GM18498 (cell line): Measurements from ENCODE around the gene DNAJB5.
"Not testable (repeated sequence)": the region's sequence is repeated elsewhere in the genome, so short reads cannot be mapped to it uniquely, and the experiment has no call there.

Experiments
- ATAC-seq: cut with Tn5 transposase; IDR thresholded peaks from one replicate; pipeline ENCODE4 v1.9.1; 2021; ENCODE audit warnings: mild to moderate bottlenecking, moderate library complexity; ENCODE audit not compliant: unreplicated experiment

DNAJB5 gene

DNA sequence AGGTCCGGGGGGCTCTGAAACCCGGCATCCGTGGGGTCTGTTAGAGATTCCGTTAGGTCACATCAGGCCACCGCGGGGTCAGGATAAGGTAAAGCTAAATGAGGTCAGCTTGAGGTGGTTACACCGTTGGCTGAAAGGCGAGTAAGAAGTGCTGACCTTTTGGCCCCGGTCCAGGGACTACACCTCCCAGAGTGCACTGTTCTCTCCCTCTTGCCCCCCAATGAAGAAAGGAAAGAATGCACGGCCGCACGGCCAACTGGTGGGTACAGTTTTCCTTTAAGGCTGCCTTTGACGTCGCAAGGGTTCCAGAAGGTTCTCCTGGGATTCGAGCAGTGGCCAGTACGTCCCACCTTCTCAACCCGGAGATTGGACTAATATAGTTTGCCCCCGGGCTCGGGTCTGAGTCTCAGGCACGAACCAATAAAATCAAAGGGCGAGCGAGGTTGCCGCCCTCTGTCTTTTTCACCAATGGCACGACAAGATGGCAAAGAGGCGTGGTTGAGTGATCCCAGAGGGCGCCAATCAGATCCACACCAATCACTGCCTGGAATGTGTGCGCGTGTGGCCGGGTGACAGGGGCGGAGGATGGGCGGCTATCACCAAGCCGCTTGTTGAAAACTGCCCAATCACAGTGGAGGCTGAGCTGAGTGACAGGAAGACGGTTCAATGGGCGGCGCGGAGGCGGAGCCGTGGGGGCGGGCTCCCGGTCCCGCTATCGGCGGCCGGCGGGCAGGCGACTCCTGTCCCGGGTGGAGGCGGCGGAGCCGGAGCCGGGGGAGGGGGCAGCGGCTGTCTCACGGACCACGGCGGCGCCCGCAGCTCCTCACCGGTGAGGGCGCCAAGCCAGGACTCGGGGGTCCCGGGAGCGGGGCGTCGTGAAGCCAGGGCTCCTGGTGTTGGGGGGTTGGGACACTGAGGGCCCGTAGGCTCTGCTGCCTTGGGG, at the start of gene DNAJB5:
TSS of gene DNAJB5 (plus strand) at position 743 of the 943 bp plus-strand sequence. CDS start 886 bp downstream, outside the sequence.
- ATAC-seq, result peak; percentile 94

DNA sequence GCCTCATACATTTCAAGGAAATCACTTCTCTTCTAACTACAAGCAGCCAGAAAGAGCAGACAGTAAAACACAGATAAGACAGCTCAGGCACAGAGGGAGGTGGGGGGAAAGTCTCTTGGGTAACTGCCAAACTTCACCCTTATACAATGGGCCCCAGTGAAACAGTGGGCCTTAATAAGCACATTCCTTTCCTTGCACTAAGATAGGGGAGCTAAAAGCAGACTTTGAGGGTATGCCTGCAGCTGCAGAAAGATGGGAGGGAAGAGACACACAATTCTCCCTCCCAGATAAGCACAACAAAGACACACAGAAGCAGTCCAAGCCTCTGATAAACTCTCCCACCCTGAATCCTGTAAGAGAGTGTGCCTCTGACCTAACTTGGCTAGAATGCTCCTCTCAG, 49.6 kb upstream of the DNAJB5 start:
- not testable (repeated sequence) for ATAC-seq

DNA sequence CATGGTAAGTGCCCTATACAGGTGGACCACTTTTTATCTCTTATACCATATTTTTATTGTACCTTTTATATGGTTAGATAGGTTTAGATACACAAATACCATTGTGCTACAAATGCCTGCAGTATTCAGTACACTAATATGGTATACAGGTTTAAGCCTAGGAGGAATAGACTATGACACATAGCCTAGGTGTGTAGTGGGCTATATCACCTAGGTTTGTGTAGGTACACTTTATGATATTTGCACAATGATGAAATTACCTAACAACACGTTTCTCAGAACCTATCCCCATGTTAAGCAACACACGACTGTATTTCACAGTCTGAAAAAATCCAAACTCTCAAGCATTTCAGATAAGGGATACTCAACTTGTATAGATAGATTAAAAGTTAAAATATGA, 41.1 kb upstream of the DNAJB5 start:
- ATAC-seq, result no peak

DNA sequence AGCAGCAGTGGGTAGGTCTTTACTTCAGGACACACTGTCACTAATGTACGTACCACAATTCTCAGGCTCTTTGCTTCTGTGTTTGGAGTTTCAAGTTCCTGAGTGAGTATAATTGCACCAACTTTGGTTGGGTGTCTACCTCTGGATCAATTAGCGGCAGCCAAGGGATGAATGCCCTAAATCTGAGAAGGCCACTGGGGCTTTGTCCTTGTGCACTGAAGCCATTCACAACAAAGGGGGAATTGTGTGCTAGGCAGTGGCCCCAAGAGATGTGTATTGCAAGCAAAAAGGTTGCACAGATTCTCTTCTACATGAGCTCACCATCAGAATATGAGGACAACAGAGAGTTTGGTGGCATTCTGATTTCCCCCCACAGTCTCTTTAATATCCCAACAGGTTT, 35.3 kb upstream of the DNAJB5 start:
- ATAC-seq, result no peak

DNA sequence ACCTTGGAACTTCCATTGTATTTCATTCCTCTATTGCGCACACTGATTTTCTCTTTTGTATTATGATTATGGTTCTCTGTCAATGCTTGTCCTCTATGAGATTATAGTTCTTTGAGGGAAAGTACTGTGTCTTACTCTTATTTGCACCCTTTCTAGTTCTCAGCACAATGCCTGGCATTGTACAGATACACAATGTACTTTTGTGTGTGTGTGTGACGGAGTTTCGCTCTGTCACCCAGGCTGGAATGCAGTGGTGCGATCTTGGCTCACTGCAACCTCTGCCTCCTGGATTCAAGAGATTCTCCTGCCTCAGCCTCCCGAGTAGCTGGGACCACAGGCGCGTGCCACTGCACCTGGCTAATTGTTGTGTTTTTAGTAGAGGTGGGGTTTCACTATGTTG, 33.5 kb upstream of the DNAJB5 start:
- ATAC-seq, result not testable (repeated sequence)

DNA sequence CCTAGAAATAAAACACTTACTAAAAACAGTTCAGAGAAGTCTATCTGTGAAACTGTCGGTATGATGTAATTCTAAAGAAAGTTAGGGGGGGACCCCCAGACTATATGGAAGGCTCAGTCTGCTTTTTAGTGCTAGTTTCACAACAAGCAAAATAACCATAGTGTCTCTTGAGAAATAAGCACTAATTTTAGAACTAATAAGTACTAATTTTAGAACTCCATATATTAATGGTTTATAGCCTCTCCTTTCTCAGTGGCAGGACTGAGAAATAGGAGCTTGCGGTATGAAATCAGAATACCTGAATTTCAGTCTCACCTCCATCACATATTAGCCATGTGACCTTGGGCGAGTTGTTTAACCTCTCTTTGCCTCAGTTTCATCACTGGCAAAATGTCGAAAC, 32.9 kb upstream of the DNAJB5 start:
- no peak for ATAC-seq

DNA sequence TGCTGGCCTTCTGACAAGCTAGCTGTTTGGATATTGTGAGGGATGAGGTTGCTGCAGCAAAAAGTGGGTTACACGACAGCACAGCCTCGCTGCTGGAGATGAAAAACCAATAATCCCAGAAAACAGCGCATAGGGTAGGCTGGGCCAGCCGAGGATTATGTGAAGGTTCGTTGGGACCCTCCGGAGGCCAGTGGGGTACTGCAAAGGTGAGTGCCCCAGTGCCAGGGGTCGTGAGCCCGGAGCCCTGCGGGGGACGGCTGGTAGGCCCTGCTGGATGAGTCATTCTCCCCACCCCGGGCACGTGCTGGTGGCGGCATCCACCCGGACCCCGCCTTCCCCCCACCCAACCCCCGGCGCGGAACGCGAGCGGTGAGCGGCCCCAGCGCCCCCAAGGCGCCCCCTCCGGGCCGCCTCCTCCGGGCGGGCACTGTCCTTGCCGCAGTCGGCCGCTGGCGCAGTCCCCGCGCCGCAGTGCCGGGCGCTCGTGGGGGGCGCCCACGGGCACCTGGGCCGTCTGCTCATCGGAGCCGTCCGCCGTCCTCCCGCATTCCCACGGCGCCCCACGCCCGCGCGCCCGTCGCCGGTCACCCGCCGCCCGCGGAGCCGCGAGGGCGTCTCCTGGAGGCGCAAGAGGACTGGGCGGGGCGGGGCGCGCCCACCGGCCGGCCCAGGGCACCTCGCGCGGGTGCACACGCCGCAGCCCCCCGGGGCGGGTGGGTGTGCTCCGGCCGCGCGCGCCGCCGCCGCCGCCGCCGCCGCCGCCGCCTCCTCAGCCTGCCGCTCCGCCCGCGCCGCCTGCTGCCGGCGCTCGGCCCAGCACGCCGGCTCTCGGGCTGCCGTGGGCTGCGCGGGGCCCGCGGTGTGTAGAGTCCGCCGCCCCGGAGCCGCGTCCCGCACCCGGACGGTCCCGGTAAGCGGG, 31.8 kb upstream of the DNAJB5 start, which contains the start of gene PHF24:
TSS of gene PHF24 (plus strand) at position 794 of the 919 bp plus-strand sequence. CDS start 13,014 bp downstream, outside the sequence.
- ATAC-seq, result peak; percentile 50

DNA sequence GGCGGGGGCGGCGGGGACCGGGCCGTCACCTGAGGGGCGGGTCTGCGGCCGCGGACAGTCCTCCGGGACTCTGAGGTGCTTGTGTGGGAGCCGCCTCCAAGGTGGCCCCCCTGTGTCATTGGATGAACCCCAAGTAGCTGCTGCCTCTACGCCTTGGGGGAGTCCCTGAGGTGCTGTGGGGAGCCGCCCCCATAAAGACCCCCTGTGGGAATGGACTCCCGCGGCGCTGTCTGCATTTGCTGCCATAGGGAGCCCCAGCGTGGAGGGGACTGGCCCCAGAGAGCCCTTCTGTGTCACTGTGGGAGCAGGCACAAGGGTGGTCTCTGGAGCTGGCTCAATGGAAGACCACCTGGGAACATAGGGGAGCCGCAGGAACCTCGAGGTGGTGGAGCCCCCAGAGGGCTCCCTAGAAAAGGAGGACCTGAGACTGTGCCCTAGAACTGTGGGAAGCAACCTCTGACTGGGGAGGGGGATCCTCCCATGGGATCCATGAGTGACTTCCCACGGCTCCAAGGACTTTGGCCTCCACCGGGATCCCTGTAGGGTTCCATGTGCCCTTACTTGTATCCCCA, 31.0 kb upstream of the DNAJB5 start:
- peak; percentile 23 for ATAC-seq

DNA sequence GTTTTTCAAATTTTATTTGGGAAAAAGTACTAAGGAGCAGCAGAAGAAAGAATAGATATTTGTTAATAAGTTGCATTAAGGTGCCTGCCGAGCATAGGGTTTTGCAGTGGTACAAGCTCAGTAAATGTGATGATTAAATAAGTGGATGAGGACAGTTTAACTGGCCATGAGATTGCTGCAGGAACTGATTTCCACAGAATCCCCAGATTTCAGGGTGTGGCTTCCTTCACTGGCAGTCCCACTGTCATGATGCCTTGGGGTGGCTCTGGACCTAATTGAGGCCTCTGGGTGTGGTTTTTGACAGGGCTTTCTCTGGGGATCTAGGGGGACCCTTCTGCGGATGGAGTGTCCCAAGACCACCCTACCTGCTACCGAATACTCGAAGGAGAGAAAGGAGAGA, 30.1 kb upstream of the DNAJB5 start:
- no peak for ATAC-seq

DNA sequence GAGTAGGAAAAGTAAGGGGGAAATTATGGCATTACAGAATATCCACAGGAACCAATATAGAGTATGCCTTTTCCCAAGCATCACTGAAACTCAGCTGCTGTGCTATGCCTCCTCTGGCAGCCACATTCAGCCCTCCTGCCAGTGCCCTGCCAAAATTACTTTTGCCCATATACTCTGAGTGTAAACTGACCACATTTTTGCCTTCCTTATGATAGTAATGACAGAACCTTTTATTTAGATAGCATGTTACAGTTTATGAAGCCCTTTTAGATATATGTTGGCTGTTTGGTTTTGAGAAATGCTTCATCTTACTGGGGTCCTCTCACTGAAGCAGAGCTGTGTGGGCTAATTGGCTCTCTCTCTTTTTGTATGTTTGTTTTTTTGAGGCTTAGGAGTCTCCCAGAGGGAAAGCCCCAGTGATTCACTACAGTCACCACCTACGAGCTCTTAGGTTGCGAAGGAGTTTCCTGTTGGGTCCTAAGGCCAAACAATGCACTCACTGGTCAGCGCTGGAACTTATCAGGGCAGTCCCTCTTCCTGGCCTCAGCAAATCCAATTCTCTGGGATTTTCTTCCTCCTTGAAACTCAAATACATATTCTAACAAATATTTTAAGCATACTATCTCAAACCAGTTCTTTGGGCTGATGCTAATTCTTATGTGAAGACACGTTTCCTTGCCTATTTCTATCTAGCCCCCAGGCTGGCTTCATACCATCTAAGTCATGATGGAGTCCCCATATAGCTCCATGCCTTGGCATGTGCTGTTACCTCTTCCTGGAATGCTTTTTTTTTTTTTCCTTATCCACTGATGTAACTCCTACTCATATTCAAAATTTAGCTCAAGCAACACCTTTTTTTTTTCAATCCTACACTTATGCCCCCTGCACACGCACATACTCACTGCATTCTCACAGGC, 27.7 kb upstream of the DNAJB5 start:
- no peak for ATAC-seq

DNA sequence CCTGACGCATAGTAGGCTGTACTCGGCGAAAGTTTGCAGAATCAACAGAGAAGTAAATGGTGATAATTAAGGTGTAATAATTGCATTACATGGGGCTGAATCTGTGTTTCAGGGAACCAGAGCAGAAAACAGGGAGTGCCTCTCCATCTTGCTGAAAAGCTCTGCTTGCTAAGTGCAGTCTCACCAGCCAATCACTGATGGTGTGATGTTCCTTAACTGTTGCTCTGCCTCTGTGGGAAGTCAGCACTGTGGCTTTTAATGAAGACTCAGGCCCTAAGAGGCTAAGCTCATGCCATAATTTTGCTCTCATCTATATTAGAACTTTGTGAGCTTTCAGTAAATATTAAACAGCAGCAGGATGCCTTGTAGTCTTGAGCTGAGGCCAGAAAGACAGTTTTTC, 27.0 kb upstream of the DNAJB5 start:
- no peak for ATAC-seq

DNA sequence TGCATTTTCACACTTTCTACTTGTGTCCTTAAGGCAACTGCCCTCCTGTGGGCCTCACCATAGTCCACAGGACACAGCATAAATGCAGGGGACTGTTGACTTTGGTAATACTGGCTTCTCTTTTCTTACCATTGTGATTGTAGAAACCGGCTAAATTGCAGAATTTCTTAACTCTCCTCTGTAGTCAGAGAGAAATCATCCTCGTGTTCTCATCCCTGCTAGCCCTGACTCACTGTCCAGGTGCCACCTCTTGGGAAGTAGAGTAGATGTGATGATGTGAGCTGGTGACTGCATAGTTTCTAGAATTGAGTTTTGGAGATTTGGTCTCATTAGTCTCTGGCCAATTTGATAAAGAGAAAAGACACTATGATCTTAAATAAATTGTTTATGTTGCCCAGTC, 26.0 kb upstream of the DNAJB5 start:
- ATAC-seq, result no peak

DNA sequence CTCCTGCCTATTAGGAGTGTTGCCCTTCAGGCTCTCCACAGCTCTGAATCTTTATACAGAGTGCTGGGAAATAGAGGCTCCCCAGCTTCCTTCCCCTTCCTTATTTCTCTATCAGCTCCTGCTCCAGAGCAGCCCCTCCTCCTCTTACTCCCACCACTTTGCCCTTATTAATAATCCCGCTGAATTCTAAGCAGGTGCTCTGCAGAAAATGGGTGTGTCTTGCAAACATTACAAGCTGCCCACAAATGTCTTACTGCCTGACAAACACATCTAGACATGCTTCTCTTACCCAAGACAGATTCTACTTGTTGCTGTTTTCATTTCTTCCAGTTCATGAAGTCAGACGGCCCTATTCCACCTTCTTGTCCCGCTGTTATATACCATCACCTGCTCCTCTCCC, 25.1 kb upstream of the DNAJB5 start:
- ATAC-seq, result no peak

DNA sequence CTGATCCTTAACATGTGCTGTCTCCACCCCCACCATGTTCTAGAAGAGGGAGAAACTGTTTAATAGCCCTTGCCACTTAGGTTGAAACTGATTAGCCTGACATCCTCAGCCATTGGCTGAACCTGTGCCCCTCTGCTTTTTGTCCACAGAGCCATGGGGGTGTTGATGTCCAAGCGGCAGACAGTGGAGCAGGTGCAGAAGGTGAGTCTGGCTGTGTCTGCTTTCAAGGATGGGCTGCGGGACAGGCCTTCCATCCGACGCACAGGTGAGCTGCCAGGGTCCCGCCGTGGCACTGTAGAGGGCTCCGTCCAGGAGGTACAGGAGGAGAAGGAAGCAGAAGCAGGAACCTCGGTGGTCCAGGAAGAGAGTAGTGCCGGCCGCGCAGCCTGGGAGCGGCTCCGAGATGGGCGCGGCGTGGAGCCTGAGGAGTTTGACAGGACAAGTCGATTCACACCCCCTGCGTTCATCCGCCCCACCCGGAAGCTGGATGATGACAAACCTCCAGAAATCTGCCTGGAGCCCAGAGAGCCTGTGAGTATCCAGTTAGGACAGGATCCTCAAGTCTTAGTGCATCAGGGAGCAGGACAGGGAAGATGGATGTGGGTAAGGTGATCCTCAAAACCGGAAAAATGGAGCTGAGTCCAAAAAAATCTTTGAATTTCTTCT, 18.3 kb upstream of the DNAJB5 start:
- no peak for ATAC-seq

DNA sequence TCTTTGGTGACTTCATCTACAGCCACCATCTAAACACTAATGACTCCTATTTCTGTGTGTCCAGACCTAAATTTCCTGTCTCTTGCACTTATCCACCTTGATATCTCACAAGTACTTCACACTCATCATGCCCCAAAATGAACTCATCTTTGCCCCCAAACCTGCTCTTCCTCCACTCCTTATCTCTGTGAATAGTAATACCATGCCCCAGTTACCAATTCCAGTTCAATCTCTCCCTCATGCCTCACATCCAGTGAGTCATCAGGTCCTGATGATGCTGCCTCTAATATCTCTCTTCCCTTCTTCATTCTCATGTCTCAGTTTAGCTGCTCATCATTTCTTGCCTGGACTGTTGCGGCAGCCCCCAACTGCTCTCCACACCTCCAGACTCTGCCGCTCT, 14.9 kb upstream of the DNAJB5 start:
- ATAC-seq, result no peak

DNA sequence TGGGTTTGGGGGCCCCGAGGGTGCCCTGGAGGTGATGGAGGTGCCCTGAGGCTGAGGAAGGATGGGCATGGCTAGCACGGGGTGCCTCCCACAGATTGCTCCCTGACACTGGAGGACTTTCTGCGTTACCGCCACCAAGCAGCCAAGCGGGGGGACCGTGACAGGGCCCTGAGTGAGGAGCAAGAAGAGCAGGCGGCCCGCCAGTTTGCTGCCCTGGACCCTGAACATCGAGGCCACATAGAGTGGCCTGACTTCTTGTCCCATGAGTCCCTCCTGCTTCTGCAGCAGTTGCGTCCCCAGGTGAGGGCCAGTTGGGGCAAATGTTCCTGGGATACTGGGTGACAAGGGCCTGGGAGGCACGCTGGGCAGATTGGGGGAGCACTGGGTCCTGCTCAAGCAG, 13.1 kb upstream of the DNAJB5 start:
- no peak for ATAC-seq

DNA sequence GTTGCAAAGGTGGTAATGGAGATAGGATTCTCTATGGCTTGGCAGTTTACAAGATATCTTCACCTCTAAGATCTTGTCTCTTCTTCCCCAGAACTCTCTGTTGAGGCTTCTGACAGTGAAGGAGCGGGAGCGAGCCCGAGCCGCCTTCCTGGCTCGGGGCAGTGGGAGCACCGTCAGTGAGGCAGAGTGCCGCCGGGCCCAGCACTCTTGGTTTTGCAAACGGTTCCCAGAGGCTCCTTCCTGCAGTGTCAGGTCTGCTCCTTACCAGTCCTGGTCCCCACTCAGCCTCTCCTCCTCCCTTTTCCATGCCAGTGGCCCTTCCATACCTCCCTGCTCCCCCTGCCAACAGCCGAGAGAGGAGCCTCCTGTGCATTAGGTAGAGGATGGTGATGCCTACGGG, 12.6 kb upstream of the DNAJB5 start:
- ATAC-seq, result no peak

DNA sequence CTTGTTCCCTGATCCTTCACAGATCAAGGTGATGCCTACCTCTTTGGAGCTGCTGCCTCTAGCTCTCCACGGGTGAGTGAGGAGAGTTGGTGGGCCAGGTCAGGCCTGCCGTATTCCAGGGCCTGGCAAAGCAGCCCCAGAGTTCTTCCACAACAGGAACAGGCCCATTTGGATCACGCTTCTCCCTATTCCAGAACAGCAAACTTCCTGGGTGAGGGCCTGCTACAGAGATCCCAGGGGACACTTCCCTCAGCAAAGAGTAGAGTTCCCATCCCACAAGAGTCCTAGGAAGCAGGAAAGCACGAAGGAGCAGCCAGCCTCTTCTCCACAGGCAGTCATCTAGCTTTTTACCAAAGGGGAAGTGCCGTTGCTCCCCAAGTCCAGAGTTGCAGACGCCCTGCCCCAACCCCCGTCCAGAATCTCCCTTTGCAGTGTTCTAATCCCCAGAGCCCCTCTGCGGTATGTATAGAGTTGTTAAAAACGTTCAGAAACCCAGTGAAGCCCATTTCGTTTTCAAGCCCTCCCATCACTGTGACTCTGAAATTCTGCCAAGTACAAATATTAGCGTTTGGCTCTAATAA, 9.3 kb upstream of the DNAJB5 start:
- no peak for ATAC-seq

DNA sequence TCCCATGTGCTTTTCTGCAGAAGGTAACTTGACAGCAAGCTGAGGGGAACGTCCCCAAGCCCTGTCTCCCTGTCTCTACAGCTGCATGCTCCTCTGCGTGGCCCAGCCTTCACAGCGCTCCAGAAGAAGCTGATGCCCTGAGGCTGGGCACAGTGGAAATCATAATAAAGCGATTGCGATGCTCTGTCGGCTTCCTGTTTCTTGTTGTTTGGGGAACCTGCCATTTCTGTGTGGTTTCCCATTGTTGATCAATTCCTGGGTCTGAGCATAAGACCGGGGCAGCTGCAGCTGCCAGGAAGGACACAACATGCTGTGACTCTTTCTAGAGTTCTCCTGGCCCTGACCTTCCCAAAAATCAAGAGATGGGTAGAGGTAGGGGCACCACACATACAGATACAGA, 7.2 kb upstream of the DNAJB5 start:
- ATAC-seq, result no peak
